DLD1 (cell line): ENCODE data around the gene USP32.
"Not testable (repeated sequence)": the region's sequence is repeated elsewhere in the genome, so short reads cannot be mapped to it uniquely, and the experiment has no call there.

Experiments used
- in situ Hi-C: cut with HindIII; loops from 2 replicates; pipeline ENCODE4 v1.10.0; 2017; ENCODE audit warnings: low sequenced_read_pairs

Gene USP32

GRCh38 chr17:60186846-60187745 lies 204.8 kb downstream of the USP32 start:
- in situ Hi-C loops, result not testable (repeated sequence)

GRCh38 chr17:60186372-60186771 lies 205.6 kb downstream of the USP32 start:
- in situ Hi-C loops, result not testable (repeated sequence)

- in situ Hi-C loops, result not testable (repeated sequence)
Observed at GRCh38 chr17:60180380-60180779, 211.6 kb downstream of the USP32 start.

DNA sequence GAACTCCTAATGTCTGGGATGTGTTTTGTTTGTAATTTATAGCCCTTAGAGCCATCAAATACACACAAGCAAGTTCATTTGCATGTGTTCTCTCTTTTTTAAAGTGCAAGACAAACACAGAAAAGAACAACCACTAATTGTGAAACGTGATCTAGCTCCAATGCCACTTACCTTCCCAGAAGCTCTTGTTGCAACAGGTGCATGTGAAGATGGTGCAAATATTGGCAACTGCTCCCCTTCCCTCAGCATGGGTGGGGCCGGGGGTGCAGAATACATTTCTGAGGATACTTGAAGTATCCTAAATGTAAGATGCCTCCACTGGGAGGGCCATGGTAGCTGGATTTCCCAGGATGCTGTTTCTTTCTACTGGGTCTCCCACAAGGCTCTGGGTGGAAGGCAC lies 213.8 kb downstream of the USP32 start:
- in situ Hi-C loops, result not testable (repeated sequence)

- in situ Hi-C loops, result not testable (repeated sequence)
Observed at GRCh38 chr17:60176763-60177162, 215.2 kb downstream of the USP32 start.

GRCh38 chr17:60174767-60175166 lies 217.2 kb downstream of the USP32 start:
- in situ Hi-C loops, result not testable (repeated sequence)

- in situ Hi-C loops, result no loop called here
Observed at GRCh38 chr17:60174035-60174434, 217.9 kb downstream of the USP32 start.

DNA sequence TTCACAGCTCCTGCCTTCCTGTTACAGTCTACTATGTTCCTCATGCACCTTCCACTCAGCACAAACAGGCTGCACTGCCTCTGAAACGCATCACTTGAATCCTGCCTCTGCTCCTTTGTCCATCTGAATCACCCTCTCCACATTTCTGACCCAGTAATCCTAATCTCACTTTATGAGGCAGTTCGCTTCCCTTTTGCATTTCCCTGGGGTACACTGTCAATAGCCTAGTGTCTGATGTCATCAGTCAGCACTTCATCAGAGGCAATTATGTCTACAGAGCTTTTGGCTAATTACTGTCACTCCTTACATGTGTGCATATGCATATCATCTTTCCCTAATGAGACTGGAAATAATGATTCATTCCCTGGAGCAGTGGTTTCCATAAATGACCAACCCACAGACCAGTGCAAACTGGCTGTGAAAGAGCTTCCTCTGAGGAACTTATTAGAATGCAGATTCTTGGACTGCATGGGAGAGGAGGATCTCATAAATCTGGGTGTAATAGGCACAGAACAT lies 218.6 kb downstream of the USP32 start:
- in situ Hi-C loops, result no loop called here

GRCh38 chr17:60171753-60172079 lies 220.2 kb downstream of the USP32 start:
- in situ Hi-C loops, result no loop called here

DNA sequence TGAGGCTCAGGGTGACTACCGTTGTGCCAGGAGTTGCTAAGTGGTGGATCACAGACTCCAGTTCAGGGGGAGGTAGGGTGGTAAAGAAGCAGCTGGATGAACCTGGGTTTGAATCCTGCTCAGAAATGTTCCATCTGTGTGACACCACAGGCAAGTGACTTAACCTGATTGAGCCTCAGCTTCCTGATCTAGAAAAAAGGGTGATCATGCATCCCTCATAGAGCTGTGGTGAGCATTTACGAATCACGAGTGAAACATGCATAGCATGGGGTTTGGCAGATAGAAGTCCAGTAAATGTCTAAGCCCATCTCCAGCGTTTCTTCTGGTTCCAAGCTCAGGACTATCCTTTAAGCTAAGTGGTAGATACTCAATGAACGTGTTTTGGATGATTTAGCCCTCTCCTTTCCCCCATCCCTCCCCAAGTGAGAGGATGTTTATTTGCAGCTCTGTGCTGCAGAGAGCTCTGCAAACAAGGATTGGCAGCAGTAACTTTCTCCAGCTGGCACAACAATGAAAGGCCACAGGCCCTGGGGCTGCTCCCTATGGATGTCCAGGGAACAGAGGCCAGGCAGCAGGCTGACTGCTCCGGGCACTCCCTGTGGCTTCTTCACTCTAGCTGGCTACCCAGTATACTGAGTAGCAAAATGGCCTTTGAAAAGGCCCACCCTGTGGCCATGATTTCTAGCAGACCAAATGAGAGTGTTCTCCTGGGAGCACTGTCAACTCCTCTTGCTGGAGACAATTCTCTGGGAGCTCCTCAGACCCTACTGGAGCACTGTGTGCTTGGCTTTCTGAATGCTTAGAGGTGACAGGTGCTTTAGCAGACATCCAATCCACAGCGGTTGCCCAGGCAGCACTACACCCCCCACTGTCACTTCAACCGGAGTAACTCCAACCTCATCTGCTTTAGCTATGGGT lies 220.8 kb downstream of the USP32 start:
- in situ Hi-C loops, result no loop called here

GRCh38 chr17:60169921-60170817 lies 221.8 kb downstream of the USP32 start:
- in situ Hi-C loops, result no loop called here

DNA sequence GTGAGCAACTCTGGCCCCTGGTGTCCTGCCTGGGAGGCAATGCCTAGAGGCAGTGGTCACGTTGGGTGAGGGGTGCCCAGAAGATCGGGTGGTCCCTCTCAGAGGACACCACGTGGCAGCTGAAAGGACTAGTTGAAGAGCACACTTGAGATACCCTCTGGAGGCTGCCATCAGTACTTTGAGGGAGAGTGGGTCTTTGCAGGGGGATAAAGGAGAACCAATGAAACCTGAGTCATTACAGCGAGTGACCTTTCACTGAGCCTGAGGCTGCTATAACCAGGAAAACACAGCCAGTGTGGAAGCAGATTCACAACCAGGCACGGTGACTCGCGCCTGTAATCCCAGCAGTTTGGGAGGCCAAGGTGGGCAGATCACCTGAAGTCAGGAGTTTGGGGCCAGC lies 223.3 kb downstream of the USP32 start:
- in situ Hi-C loops, result no loop called here

- in situ Hi-C loops, result no loop called here
Observed at GRCh38 chr17:60167065-60167741, 224.7 kb downstream of the USP32 start.

- in situ Hi-C loops, result no loop called here
Observed at GRCh38 chr17:60165971-60166370, 226.0 kb downstream of the USP32 start.

GRCh38 chr17:60165223-60165622 lies 226.7 kb downstream of the USP32 start:
- in situ Hi-C loops, result no loop called here

- in situ Hi-C loops, result no loop called here
Observed at GRCh38 chr17:60164697-60165096, 227.2 kb downstream of the USP32 start.

- in situ Hi-C loops, result no loop called here
Observed at GRCh38 chr17:60164164-60164563, 227.8 kb downstream of the USP32 start.

DNA sequence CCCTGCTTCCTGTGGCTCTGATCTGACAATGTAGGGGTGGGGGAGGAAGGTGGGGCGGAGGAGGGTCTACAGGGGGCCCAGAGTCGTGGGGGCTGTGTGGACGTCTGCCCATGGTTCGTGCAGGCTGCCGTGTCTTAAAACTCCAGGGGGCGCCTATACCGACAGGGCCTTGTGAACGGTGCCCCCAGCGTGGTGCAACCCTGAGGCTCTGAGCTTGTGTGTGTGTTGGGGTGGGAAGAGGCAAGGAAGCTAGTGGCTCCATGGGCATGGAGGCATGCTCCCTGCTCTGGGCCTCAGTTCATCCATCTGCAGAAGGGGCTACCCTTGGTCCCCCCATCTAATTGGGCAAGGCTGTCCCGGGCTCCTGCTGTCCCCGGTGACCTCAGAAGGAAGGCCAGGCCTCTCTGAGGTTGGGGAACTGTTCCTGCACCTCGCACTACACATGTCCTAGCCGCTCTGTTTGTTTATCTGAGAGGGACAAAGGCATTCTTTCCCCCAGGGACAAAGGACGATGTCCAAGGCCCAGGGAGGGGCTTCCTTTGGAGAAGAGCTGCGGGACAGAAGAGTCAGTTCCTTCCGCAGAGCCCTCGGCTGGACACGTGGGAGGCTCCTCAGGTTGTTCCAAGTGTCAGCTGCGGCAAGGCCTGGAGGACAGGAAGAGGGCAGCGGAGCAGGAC lies 228.7 kb downstream of the USP32 start:
- in situ Hi-C loops, result no loop called here

DNA sequence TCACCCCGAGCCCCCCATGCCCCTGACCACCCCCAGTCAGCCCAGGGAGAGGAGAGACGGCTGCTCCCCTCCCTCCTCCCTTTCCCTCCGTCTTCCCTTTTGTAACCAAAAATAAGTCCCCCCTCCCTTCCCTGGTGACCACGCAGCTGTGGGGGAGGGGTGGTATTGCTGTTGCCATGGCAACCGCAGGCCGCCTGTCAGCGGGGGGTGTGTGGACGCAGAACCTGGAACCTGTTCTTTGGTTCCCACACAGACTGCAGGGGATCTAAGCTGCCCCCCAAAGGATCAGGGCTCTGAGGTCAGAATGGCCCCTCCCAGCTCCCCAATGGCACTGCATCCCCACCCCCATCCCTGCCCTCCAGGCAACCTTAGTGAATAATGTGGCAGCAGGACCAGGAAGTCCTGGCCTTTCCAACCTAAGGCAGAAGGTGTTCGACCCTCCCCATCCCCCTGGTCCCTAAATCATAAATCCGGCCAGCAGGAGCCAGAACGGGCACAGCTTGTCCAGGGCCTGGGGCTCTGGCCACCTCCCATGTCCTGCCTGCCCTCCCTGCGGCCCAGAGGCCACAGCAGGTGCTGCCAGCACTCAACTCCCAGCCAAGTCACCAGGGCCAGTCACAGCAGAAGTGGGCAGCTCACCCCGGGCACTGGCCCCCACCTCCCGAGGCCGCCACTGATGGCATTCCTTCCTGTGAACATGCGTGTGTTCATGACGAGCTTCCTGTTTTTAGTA lies 230.2 kb downstream of the USP32 start:
- in situ Hi-C loops, result no loop called here
